NT2/D1 (cell line): ENCODE data around the gene GLP2R.

Experiments
- DNase-seq: peaks from one replicate; pipeline ENCODE4 v3.0.0-alpha.2; 2011; ENCODE audit warnings: low read depth, low spot score
- H3K27me3 ChIP-seq: 2 replicates; pipeline ENCODE4 v1.6.0; 2011; ENCODE audit warnings: mild to moderate bottlenecking; ENCODE audit not compliant: insufficient read length, insufficient read depth
- H3K36me3 ChIP-seq: 2 replicates; pipeline ENCODE4 v1.6.1; 2011; ENCODE audit warnings: mild to moderate bottlenecking, low read length, mixed read lengths; ENCODE audit not compliant: insufficient read depth, insufficient read length
- H3K4me1 ChIP-seq: 2 replicates; pipeline ENCODE4 v1.5.1; 2011; ENCODE audit not compliant: insufficient read depth, insufficient read length
- H3K4me3 ChIP-seq: 2 replicates; pipeline ENCODE4 v1.5.1; 2011; ENCODE audit warnings: low read depth; ENCODE audit not compliant: insufficient read length
- H3K9ac ChIP-seq: 2 replicates; pipeline ENCODE4 v1.6.0; 2011; ENCODE audit warnings: low read depth; ENCODE audit not compliant: insufficient read length
- H3K9me3 ChIP-seq: 2 replicates; pipeline ENCODE4 v1.5.1; 2011; ENCODE audit warnings: mild to moderate bottlenecking, low read length; ENCODE audit not compliant: insufficient read depth
- SUZ12 ChIP-seq: IDR thresholded peaks from 2 replicates; pipeline ENCODE4 v1.6.1; 2011; ENCODE audit not compliant: insufficient read length, insufficient read depth; ENCODE audit errors: extremely low read depth
- YY1 ChIP-seq: IDR thresholded peaks from 2 replicates; pipeline ENCODE4 v1.6.1; 2011; ENCODE audit not compliant: insufficient read length, insufficient read depth
- ZNF274 ChIP-seq: IDR thresholded peaks from 2 replicates; pipeline ENCODE4 v1.6.1; 2011; ENCODE audit warnings: mild to moderate bottlenecking, low read depth, low read length

The GLP2R gene

DNA sequence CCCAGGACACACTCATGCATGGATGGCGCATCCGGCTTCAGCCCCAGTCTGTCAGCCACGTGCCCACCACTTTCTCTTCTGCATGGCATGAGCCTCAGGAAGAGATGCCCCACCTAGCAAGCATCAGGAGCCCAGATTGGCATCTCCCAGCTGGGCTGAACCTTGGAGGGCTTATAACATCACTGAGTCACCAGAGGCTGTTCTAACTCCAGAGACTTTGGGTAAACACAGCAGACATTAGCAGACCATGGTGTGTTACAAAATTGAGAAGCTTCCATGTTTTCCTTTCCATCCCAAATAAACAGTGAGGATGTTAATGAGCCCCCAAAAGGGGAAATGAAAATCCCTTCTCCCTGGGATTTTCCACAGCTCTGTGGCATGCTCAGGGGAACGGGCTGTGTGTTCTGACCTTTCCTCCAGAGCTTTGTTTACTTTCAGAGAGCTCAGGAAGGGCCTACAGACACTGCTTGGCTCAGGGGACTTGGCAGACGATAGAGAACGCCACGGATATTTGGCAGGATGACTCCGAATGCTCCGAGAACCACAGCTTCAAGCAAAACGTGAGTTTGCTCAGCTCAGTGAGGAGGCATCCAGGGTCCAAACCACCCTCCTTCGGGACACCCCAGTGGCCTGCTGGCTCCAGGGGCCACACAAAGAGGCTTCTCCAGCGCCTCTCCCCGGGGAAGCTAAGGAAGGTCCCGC lies 16.5 kb downstream of the GLP2R start:
- Histone ChIP-seq H3K9ac (no peak overlapping the region), H3K4me3 (no peak overlapping the region), H3K4me1 (peaks cover 7% of the 10 kb centered on the region), H3K36me3 (no peaks in the 10 kb centered on the region), H3K27me3 (no peaks in the 10 kb centered on the region), H3K9me3 (no peaks in the 10 kb centered on the region)
- no peak for DNase-seq
- TF ChIP-seq YY1 (no peak), ZNF274 (no peak), SUZ12 (no peak)

DNA sequence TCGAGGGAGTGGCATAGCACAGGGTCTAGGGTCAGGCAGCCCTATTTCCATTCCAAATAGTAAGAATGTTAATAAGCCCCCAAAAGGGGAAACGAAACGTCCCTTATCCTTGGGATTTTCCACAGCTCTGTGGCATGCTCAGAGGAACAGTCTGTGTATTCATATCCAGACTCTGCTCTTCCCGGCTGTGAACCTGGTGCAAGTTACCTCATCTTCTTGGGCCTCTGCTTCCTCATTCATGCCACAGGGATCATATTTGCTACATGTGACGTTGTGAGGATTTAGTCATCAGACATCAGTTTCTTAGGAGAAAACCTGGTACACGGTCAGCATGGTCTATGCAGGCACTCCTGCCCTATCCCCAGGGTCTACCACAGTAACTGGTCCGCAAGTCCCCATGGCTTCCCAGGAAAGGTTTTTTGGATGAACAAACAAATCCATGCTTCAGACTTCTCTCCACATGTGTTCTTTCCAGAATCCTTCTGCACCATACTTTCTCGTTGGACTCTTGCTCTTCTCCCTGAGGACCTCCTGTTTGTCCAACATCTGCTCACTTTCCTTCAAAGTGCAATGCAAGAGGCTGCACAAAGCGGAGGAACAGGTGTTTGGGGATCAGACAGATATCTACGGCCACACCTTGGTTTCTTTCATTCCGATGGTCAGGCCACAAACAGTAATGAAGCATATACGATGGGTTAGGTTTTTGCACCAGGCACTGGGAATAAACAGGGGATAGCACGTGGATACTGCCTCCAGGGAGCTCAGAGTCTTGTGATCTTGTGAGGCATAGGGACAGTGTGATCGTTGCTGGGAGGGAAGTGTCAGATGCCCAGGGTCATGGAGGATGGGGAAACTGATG lies 17.7 kb downstream of the GLP2R start:
- Histone ChIP-seq H3K4me3 (no peak overlapping the region), H3K36me3 (no peaks in the 10 kb centered on the region), H3K4me1 (peaks cover 5% of the 10 kb centered on the region), H3K27me3 (no peaks in the 10 kb centered on the region), H3K9me3 (no peaks in the 10 kb centered on the region), H3K9ac (no peak overlapping the region)
- TF ChIP-seq YY1 (no peak), ZNF274 (no peak), SUZ12 (no peak)
- no peak for DNase-seq

GRCh38 chr17:9844153-9844552 lies 18.4 kb downstream of the GLP2R start:
- TF ChIP-seq ZNF274 (no peak), SUZ12 (no peak), YY1 (no peak)
- no peaks in the 10 kb centered on the region for H3K9me3 ChIP-seq
- peaks cover under 1% of the 10 kb centered on the region for H3K4me1 ChIP-seq
- no peak overlapping the region for H3K4me3 ChIP-seq
- H3K27me3 ChIP-seq: no peaks in the 10 kb centered on the region
- no peak for DNase-seq
- no peaks in the 10 kb centered on the region for H3K36me3 ChIP-seq
- no peak overlapping the region for H3K9ac ChIP-seq

DNA sequence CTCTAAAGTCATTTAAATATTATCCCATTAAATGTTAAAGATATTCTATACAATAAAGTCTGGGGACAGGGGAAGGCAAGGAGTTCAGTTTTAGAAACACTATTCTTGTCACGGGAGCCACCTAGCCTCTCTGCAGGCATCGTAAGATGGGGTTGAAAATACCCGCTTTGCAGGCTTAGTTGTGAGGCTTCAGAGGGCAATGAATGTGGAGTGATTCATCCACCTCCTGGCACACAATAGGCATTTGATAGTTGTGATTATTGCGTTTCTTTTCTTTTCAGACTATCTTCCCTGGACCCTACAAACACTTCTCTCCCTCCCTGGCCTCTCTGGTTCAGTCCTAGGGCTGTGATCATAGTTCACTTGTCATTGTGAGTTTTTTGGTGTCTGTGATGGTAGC lies 19.6 kb downstream of the GLP2R start:
- no peak overlapping the region for H3K9ac ChIP-seq
- H3K27me3 ChIP-seq: no peaks in the 10 kb centered on the region
- no peak overlapping the region for H3K4me3 ChIP-seq
- no peaks in the 10 kb centered on the region for H3K9me3 ChIP-seq
- H3K4me1 ChIP-seq: no peaks in the 10 kb centered on the region
- no peaks in the 10 kb centered on the region for H3K36me3 ChIP-seq
- no peak for TF ChIP-seq SUZ12
- TF ChIP-seq YY1: no peak
- TF ChIP-seq ZNF274: no peak
- no peak for DNase-seq

- Histone ChIP-seq H3K36me3 (no peaks in the 10 kb centered on the region), H3K4me1 (no peaks in the 10 kb centered on the region), H3K9ac (no peak overlapping the region), H3K27me3 (no peaks in the 10 kb centered on the region), H3K9me3 (no peaks in the 10 kb centered on the region), H3K4me3 (no peak overlapping the region)
- no peak for DNase-seq
- TF ChIP-seq YY1 (no peak), SUZ12 (no peak), ZNF274 (no peak)
Measured at GRCh38 chr17:9850151-9850550, 24.4 kb downstream of the GLP2R start.

DNA sequence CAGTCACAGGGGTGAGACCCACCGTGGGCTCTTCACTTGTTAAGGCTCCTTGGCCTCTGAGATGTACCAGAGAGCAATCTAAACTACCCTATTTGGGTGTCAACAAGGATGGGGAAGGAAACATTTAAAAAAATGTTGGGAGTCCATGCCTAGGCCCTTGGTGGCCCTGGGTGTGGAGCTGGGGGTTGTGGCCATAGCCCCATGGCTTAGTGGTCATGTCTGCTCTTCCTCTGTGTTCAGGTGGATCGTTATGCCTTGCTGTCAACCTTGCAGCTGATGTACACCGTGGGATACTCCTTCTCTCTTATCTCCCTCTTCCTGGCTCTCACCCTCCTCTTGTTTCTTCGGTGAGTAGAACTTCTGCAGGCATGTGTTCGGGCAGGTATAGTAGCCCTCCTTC lies 28.5 kb downstream of the GLP2R start:
- TF ChIP-seq YY1 (no peak), ZNF274 (no peak), SUZ12 (no peak)
- no peak for DNase-seq
- Histone ChIP-seq H3K36me3 (no peaks in the 10 kb centered on the region), H3K4me3 (no peak overlapping the region), H3K9ac (no peak overlapping the region), H3K27me3 (no peaks in the 10 kb centered on the region), H3K4me1 (no peaks in the 10 kb centered on the region), H3K9me3 (no peaks in the 10 kb centered on the region; the same call in 1 of the 2 replicates)

- H3K27me3 ChIP-seq: no peaks in the 10 kb centered on the region
- no peaks in the 10 kb centered on the region for H3K36me3 ChIP-seq
- DNase-seq: no peak
- H3K9ac ChIP-seq: no peak overlapping the region
- no peaks in the 10 kb centered on the region for H3K4me1 ChIP-seq
- TF ChIP-seq ZNF274: no peak
- no peak for TF ChIP-seq YY1
- TF ChIP-seq SUZ12: no peak
- no peak overlapping the region for H3K4me3 ChIP-seq
- no peaks in the 10 kb centered on the region; the same call in 1 of the 2 replicates for H3K9me3 ChIP-seq
Measured at GRCh38 chr17:9855036-9855435, 29.3 kb downstream of the GLP2R start.
